ENCODE measurements around the gene KCTD20. TPM values are rescaled to one million over a fixed set of nuclear protein-coding genes. Genes with fewer than 3 reads are reported as not detected.
"Not testable (repeated sequence)": the region's sequence is repeated elsewhere in the genome, so short reads cannot be mapped to it uniquely, and the experiment has no call there.

Gene KCTD20
- total RNA-seq, 1 donor from 2014 or later: 62.4 TPM

DNA sequence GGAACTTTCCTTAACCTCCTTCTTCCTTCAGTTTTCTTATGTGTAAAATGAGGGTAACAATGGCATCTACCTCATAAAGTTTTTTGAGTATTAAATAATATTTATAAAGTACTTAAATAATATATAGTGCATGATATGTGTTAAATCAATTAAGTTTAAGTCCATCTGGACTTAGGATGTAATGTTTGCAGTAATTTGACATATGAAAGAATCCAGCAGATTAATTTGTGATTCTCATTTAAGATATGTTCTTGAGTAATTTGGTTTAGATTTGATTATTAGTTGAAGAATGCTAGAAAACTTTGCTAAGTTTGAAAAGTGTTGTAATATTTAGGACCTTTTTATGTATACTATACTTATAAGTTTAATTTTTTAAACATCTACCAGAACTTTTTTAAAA is 18.1 kb downstream of the KCTD20 start:
- peaks cover 10% of the 10 kb centered on the region for H3K4me1 Mint-ChIP-seq

GRCh38 chr6:36461646-36462045 is 18.8 kb downstream of the KCTD20 start:
- no peak overlapping the region for H3K4me3 Mint-ChIP-seq
- intact Hi-C loops (cut with micrococcal nuclease): no loop called here
- H3K4me1 Mint-ChIP-seq: peaks cover 10% of the 10 kb centered on the region
- DNase-seq: no peak
- no peaks in the 10 kb centered on the region for H3K9me3 Mint-ChIP-seq
- H3K27ac Mint-ChIP-seq: no peak overlapping the region
- H3K27me3 Mint-ChIP-seq: no peaks in the 10 kb centered on the region
- H3K36me3 Mint-ChIP-seq (ENCODE audit: low read depth): peaks cover 31% of the 10 kb centered on the region

More for the DNA sequence above, 18.1 kb downstream of the KCTD20 start:
- Mint-ChIP-seq H3K27ac (no peak overlapping the region), H3K4me3 (no peak overlapping the region), H3K36me3 (ENCODE audit: low read depth) (peaks cover 27% of the 10 kb centered on the region), H3K27me3 (no peaks in the 10 kb centered on the region), H3K9me3 (no peaks in the 10 kb centered on the region)
- no peak for DNase-seq
- intact Hi-C loops (cut with micrococcal nuclease): no loop called here

DNA sequence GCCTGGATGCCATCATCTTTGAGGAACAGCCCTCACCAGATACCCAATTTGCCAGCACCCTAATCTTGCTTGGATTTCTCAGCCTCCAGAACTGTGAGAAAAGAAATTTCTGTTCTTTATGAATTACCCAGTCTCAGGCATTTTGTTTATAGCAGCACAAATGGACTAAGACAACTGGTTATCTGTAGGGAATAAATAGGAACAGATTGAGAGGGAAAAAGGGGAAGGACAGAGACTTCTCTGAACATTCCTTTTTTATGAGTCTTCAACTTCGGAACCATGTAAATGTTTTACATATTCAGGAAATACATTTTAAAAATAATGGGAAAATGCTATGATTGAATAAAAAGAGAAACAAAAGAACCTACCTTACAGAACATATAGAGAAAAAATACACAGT is 20.9 kb downstream of the KCTD20 start:
- Mint-ChIP-seq H3K4me3 (no peak overlapping the region), H3K9me3 (no peaks in the 10 kb centered on the region), H3K27ac (no peak overlapping the region), H3K4me1 (peaks cover 6% of the 10 kb centered on the region), H3K36me3 (ENCODE audit: low read depth) (peaks cover 30% of the 10 kb centered on the region), H3K27me3 (no peaks in the 10 kb centered on the region)
- intact Hi-C loops (cut with micrococcal nuclease): no loop called here
- no peak for DNase-seq

GRCh38 chr6:36464233-36464632 is 21.4 kb downstream of the KCTD20 start:
- Mint-ChIP-seq H3K9me3 (no peaks in the 10 kb centered on the region), H3K4me1 (peaks cover 8% of the 10 kb centered on the region), H3K27ac (no peak overlapping the region), H3K27me3 (no peaks in the 10 kb centered on the region), H3K4me3 (no peak overlapping the region), H3K36me3 (ENCODE audit: low read depth) (peaks cover 31% of the 10 kb centered on the region)
- intact Hi-C loops (cut with micrococcal nuclease): no loop called here
- no peak for DNase-seq

DNA sequence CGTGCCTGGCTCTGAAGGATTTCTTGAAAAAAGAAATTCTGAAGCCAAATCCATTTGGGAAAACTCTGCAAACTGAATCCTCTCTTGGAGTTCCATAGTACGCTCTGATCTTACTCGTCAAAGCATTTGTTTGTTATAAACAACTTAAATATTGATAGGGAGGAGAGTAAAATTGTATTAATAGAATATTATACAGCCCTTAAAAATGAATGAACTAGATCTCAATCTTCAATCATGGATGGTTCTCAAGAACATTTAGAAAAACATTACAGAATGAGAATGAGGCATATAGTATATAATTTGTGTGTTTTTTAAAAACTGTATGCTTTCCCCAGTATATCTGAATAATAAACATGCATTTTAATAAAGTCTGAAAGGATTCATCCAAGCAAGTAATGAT is 24.8 kb downstream of the KCTD20 start:
- no peaks in the 10 kb centered on the region for H3K27me3 Mint-ChIP-seq
- intact Hi-C loops (cut with micrococcal nuclease): no loop called here
- no peak overlapping the region for H3K27ac Mint-ChIP-seq
- no peak overlapping the region for H3K4me3 Mint-ChIP-seq
- no peak for DNase-seq
- peaks cover 33% of the 10 kb centered on the region for H3K36me3 Mint-ChIP-seq (ENCODE audit: low read depth)
- peaks cover 8% of the 10 kb centered on the region for H3K4me1 Mint-ChIP-seq
- H3K9me3 Mint-ChIP-seq: no peaks in the 10 kb centered on the region

DNA sequence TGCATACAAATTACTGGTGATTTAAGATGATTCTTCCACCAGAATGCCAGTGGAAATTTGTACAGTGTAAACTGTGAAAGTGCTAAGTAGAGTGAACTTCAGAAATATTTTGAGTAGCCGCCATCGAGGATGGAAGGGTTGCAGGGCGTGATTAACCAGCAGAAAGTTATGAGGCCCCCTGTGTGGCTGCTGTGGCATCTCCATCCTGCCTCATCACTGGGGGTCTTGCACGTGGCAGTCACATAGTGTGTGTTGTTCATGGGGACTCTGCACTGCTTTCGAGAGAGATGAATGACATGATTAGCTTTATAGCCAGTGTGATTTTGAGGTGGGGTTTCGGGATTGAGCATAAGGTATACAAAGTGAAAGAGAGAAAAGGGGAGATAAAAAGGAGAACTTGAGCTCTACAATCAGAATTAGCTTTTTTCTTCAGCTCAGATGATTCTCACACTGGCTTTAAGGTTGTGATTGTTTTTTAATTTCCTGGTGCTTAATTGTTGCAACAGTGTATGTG is 26.4 kb downstream of the KCTD20 start:
- H3K4me1 Mint-ChIP-seq: peaks cover 8% of the 10 kb centered on the region
- no peak overlapping the region for H3K4me3 Mint-ChIP-seq
- H3K27me3 Mint-ChIP-seq: no peaks in the 10 kb centered on the region
- DNase-seq: no peak
- H3K36me3 Mint-ChIP-seq (ENCODE audit: low read depth): peaks cover 32% of the 10 kb centered on the region
- H3K9me3 Mint-ChIP-seq: no peaks in the 10 kb centered on the region
- no peak overlapping the region for H3K27ac Mint-ChIP-seq
- intact Hi-C loops (cut with micrococcal nuclease): no loop called here

GRCh38 chr6:36469946-36470345 is 27.1 kb downstream of the KCTD20 start:
- H3K27me3 Mint-ChIP-seq: no peaks in the 10 kb centered on the region
- H3K4me1 Mint-ChIP-seq: peaks cover 3% of the 10 kb centered on the region
- no peak for DNase-seq
- no peak overlapping the region for H3K27ac Mint-ChIP-seq
- H3K4me3 Mint-ChIP-seq: no peak overlapping the region
- H3K9me3 Mint-ChIP-seq: no peaks in the 10 kb centered on the region
- H3K36me3 Mint-ChIP-seq (ENCODE audit: low read depth): peaks cover 36% of the 10 kb centered on the region
- intact Hi-C loops (cut with micrococcal nuclease): no loop called here

DNA sequence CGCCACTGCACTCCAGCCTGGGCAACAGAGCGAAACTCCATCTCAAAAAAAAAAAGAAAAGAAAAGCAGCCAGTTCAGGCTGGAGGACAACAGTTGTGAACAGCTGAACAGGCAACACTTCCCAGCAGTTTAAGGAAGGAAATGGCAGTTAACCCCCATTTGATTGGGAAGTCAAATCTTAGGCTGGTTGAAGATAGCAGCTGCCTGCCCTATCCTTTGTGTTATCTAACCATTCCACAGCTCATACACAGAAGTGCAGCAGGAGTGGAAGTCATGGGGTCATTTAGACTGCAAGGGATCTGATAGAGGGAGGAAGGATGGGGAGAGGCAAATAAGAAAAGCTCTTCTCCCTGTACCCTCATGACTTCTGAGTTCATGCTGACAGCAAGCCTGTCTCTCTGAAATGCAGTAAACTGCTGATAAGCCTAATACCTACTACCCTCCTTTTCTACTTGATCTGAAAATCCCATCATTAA is 35.3 kb downstream of the KCTD20 start:
- DNase-seq: no peak
- Mint-ChIP-seq H3K36me3 (ENCODE audit: low read depth) (peaks cover 45% of the 10 kb centered on the region), H3K27ac (no peak overlapping the region), H3K4me3 (no peak overlapping the region), H3K9me3 (no peaks in the 10 kb centered on the region), H3K27me3 (no peaks in the 10 kb centered on the region), H3K4me1 (peaks cover 7% of the 10 kb centered on the region)
- intact Hi-C loops (cut with micrococcal nuclease): no loop called here

DNA sequence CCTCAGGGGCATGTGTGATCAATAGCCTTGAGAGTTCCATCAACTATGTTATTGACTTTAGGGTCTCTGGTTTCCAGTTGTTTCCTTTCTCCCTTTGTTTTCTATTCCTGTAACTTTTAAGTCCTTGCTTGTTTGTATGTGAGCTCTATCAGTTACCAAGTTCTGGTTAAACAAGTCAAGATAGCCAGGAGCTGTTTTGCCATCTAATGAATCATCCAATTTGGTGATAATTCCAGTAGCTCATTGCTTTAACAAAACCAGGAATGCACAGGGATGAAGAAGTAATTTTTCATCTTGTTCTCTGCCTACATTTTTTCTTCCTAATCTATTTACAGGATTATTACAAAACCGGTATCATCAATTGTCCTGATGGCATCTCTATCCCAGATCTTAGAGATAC is 36.5 kb downstream of the KCTD20 start:
- no peaks in the 10 kb centered on the region for H3K9me3 Mint-ChIP-seq
- no peak overlapping the region for H3K27ac Mint-ChIP-seq
- no peak for DNase-seq
- no peak overlapping the region for H3K4me3 Mint-ChIP-seq
- no peaks in the 10 kb centered on the region for H3K27me3 Mint-ChIP-seq
- peaks cover 7% of the 10 kb centered on the region for H3K4me1 Mint-ChIP-seq
- intact Hi-C loops (cut with micrococcal nuclease): no loop called here
- peaks cover 50% of the 10 kb centered on the region for H3K36me3 Mint-ChIP-seq (ENCODE audit: low read depth)

DNA sequence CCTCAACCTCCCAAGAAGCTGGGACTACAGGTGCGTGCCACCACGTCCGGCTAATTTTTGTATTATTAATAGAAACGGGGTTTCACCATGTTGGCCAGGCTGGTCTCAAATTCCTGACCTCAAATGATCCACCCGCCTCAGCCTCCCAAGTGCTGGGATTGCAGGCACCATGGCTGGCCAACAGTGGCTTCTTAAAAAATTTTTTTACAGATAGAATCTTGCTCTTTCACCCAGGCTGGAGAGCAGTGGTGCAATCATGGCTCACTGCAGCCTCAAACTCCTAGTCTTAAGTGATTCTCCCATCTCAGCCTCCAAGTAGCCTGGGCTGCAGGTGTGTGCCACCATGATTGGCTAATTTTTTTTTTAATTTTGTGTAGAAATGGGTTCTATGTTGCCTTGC is 40.5 kb downstream of the KCTD20 start:
- intact Hi-C loops (cut with micrococcal nuclease); H3K4me3 Mint-ChIP-seq; H3K9me3 Mint-ChIP-seq: not testable (repeated sequence)

DNA sequence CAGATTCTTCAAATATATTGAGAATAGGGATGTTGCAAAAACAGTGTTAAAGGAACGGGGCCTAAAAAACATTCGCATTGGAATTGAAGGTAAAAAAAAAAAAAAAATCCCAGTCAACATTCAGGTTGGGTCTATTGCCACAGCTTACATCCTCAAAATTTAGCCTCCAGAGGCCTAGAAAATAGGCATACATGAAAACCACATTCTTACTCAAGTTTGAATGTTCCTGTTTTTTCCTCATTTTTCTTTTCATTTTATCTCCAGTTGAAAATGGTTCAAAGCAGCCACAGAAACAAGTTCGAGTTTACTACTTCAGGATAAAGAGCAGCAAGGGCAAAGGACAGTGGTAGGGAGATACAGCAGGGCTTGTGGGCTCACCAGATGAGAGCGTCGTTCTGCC is 41.9 kb downstream of the KCTD20 start:
- Mint-ChIP-seq H3K4me1 (no peaks in the 10 kb centered on the region), H3K4me3 (no peak overlapping the region), H3K27me3 (no peaks in the 10 kb centered on the region), H3K36me3 (ENCODE audit: low read depth) (peaks cover 63% of the 10 kb centered on the region), H3K9me3 (no peaks in the 10 kb centered on the region), H3K27ac (no peak overlapping the region)
- intact Hi-C loops (cut with micrococcal nuclease): no loop called here
- no peak for DNase-seq

More for the DNA sequence above, 40.5 kb downstream of the KCTD20 start:
- not testable (repeated sequence) for DNase-seq, H3K27me3 Mint-ChIP-seq, H3K27ac Mint-ChIP-seq, H3K4me1 Mint-ChIP-seq
- H3K36me3 Mint-ChIP-seq (ENCODE audit: low read depth): peaks cover 62% of the 10 kb centered on the region

GRCh38 chr6:36487698-36488097 is 44.9 kb downstream of the KCTD20 start:
- Mint-ChIP-seq H3K9me3 (no peaks in the 10 kb centered on the region), H3K4me3 (no peak overlapping the region), H3K27me3 (no peaks in the 10 kb centered on the region), H3K27ac (no peak overlapping the region), H3K36me3 (ENCODE audit: low read depth) (peaks cover 64% of the 10 kb centered on the region), H3K4me1 (no peaks in the 10 kb centered on the region)
- intact Hi-C loops (cut with micrococcal nuclease): no loop called here
- DNase-seq: no peak

DNA sequence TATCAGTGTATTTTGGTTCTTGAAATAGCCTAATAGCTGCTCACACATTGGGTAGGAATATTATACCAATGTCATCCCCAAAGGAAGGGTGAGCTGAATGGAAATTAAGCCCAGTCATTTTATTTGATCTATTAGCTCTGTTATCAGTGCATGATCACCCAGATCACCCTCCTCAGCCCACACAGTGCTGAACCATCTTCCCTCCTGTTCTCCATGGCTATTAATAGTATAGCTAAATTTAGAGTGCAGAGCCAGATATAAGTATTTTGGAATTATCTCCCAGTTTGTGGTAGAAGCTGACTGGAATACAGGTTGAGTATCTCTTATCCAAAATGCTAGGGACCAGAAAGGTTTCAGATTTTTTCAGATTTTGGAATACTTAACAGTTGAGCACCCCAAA is 45.4 kb downstream of the KCTD20 start:
- Mint-ChIP-seq H3K27me3 (no peaks in the 10 kb centered on the region), H3K9me3 (no peaks in the 10 kb centered on the region), H3K4me1 (no peaks in the 10 kb centered on the region), H3K27ac (no peak overlapping the region), H3K4me3 (no peak overlapping the region), H3K36me3 (ENCODE audit: low read depth) (peaks cover 64% of the 10 kb centered on the region)
- DNase-seq: no peak
- intact Hi-C loops (cut with micrococcal nuclease): no loop called here

- Mint-ChIP-seq H3K36me3 (ENCODE audit: low read depth) (peaks cover 65% of the 10 kb centered on the region), H3K27ac (no peak overlapping the region), H3K27me3 (no peaks in the 10 kb centered on the region), H3K9me3 (no peaks in the 10 kb centered on the region), H3K4me1 (peaks cover 8% of the 10 kb centered on the region), H3K4me3 (no peak overlapping the region)
- no peak for DNase-seq
- intact Hi-C loops (cut with micrococcal nuclease): no loop called here
These were observed 46.6 kb downstream of the KCTD20 start for GRCh38 chr6:36489426-36489825.

GRCh38 chr6:36491378-36491965 is 48.7 kb downstream of the KCTD20 start:
- Mint-ChIP-seq H3K4me1 (peaks cover 12% of the 10 kb centered on the region), H3K27ac (peak overlapping the region; percentile 43), H3K27me3 (no peaks in the 10 kb centered on the region), H3K4me3 (no peak overlapping the region), H3K36me3 (ENCODE audit: low read depth) (peaks cover 67% of the 10 kb centered on the region), H3K9me3 (no peaks in the 10 kb centered on the region)
- no peak for DNase-seq
- intact Hi-C loops (cut with micrococcal nuclease): no loop called here
